Measurements from ENCODE around the gene GTF3A. TPM values are rescaled to one million over a fixed set of nuclear protein-coding genes. Genes with fewer than 3 reads are reported as not detected.

Gene GTF3A
- total RNA-seq, 1 donor from 2014 or later = 68.0 TPM

DNA sequence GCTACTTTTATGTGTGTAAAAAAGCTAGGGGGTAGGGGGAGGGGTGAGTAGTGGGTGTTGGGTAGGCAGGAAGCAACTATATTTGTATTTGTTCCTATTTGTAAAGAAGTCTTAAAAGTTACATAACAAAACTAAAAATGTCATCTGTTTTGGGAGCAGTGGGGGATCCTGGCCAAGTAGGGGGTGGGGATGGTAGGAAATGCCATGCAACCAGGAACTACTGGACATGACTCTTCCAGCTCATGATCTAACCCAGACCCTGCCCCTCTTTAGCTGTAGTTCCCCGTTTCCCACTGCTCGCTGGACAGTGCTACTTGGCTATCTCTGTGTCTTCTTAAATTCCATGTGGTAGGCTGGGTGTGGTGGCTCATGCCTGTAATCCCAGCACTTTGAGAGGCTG is 3.2 kb downstream of the GTF3A start:
- peaks cover 20% of the 10 kb centered on the region for H3K36me3 Mint-ChIP-seq
- H3K4me1 Mint-ChIP-seq (ENCODE audit: unreplicated experiment) = peaks cover 23% of the 10 kb centered on the region
- no peak for DNase-seq (ENCODE audit: extremely low spot score, unreplicated experiment)
- H3K9me3 Mint-ChIP-seq = no peaks in the 10 kb centered on the region
- no peak overlapping the region for H3K27ac Mint-ChIP-seq
- H3K27me3 Mint-ChIP-seq = no peaks in the 10 kb centered on the region
- TF ChIP-seq, protein P1, sequence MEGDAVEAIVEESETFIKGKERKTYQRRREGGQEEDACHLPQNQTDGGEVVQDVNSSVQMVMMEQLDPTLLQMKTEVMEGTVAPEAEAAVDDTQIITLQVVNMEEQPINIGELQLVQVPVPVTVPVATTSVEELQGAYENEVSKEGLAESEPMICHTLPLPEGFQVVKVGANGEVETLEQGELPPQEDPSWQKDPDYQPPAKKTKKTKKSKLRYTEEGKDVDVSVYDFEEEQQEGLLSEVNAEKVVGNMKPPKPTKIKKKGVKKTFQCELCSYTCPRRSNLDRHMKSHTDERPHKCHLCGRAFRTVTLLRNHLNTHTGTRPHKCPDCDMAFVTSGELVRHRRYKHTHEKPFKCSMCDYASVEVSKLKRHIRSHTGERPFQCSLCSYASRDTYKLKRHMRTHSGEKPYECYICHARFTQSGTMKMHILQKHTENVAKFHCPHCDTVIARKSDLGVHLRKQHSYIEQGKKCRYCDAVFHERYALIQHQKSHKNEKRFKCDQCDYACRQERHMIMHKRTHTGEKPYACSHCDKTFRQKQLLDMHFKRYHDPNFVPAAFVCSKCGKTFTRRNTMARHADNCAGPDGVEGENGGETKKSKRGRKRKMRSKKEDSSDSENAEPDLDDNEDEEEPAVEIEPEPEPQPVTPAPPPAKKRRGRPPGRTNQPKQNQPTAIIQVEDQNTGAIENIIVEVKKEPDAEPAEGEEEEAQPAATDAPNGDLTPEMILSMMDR (conservative IDR thresholded peaks at IDR 0.05) = no peak
- H3K4me3 Mint-ChIP-seq = no peak overlapping the region

DNA sequence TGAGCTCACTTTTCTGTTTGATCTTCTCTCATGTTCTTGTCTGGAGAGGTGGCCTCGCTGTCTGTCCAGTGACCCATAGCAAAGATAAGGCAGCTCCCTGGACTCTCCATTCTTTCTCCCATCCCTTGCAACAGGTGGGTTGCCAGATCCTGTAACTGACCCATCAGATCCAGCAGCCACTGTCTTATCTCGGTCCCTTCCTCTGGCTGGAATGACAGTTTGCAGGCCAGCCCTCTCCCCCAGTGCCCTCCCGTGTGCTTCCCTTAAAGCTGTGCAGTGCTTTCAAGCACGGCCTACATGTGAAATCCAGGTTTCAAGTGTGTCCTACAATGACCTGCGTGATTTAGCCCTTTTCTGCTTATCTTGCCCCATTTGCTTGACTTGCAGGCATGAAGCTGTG is 3.7 kb downstream of the GTF3A start:
- no peaks in the 10 kb centered on the region for H3K9me3 Mint-ChIP-seq
- H3K27me3 Mint-ChIP-seq = no peaks in the 10 kb centered on the region
- no peak overlapping the region for H3K27ac Mint-ChIP-seq
- H3K4me1 Mint-ChIP-seq (ENCODE audit: unreplicated experiment) = peaks cover 23% of the 10 kb centered on the region
- DNase-seq (ENCODE audit: extremely low spot score, unreplicated experiment) = no peak
- H3K4me3 Mint-ChIP-seq = no peak overlapping the region
- peaks cover 20% of the 10 kb centered on the region for H3K36me3 Mint-ChIP-seq
- TF ChIP-seq, protein P1 (conservative IDR thresholded peaks at IDR 0.05) = no peak

DNA sequence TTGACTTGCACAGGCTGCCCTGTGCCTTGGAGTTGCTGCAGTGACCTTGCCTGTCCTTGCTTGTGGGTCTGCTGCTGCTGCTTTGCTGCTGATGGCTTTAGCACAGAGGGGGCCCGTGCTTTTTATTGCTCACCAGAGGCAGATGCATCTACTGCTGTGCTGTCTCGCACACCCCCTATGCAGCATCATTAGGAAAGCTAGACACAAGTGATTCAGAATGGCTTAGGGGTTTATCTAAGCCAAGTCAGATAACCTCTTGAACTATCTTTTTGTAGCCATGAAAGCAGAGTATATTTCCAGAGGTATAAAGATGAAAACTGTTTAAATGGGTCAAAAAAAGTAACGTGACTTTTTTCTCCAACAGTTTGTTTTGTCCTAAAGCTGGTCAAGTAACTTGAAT is 7.8 kb downstream of the GTF3A start:
- Mint-ChIP-seq H3K9me3 (no peaks in the 10 kb centered on the region), H3K27me3 (no peaks in the 10 kb centered on the region)
- TF ChIP-seq, protein P1 (conservative IDR thresholded peaks at IDR 0.05) = no peak

DNA sequence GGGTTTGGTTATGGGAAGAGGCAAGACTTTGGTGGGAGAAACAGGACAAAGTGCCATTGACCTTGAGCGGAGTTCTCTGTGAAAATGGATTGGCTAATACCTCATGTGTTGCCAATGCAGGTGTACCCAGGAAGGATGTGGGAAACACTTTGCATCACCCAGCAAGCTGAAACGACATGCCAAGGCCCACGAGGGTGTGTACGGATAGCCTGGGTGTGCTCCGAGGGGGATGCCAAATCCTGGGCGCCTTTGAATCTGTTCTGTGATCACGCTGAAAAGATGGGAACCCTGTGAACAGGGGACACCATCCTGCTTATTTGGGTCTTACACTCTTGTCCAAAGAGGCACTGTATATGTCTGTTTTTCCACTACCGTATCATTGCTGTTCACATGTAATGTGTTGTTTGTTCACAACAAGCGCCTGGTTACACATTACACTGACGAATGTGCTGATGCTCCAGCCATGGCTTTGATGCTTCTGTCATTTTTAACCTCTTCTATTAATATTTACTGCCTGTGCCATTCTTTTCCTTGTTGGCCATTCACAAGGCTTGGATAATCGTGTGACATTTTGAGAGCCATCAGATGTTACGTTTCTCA is 8.3 kb downstream of the GTF3A start:
- peaks cover 35% of the 10 kb centered on the region for H3K36me3 Mint-ChIP-seq
- H3K9me3 Mint-ChIP-seq = no peaks in the 10 kb centered on the region
- H3K4me3 Mint-ChIP-seq = no peak overlapping the region
- H3K27me3 Mint-ChIP-seq = no peaks in the 10 kb centered on the region
- no peaks in the 10 kb centered on the region for H3K4me1 Mint-ChIP-seq (ENCODE audit: unreplicated experiment)
- H3K27ac Mint-ChIP-seq = no peak overlapping the region
- no peak for DNase-seq (ENCODE audit: extremely low spot score, unreplicated experiment)
- TF ChIP-seq, protein P1 (conservative IDR thresholded peaks at IDR 0.05) = no peak

More for the DNA sequence above, 7.8 kb downstream of the GTF3A start:
- H3K27ac Mint-ChIP-seq = no peak overlapping the region
- peaks cover 31% of the 10 kb centered on the region for H3K36me3 Mint-ChIP-seq
- H3K4me3 Mint-ChIP-seq = no peak overlapping the region
- no peak for DNase-seq (ENCODE audit: extremely low spot score, unreplicated experiment)
- peaks cover 1% of the 10 kb centered on the region for H3K4me1 Mint-ChIP-seq (ENCODE audit: unreplicated experiment)

DNA sequence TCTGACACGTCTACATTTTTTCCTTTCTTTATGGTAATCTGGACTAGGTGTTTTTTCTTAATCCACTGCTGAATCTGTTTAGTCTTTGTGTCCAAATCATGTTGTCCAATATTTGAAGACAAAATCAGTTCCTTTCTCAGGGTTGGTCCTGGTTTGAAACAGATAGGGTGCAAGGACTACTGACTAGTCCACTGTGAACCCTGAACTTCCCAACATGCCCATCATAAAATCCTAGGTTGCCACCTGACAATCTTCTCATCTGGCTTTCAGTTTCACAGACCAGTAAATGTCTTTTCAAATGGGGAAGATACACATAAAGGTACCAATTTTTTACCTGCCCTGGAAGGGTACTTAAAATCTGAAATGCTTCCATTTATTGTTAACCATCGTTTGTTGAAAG is 12.7 kb downstream of the GTF3A start:
- H3K4me1 Mint-ChIP-seq (ENCODE audit: unreplicated experiment) = peaks cover under 1% of the 10 kb centered on the region
- no peak overlapping the region for H3K4me3 Mint-ChIP-seq
- TF ChIP-seq, protein P1 (conservative IDR thresholded peaks at IDR 0.05) = no peak
- no peaks in the 10 kb centered on the region for H3K9me3 Mint-ChIP-seq
- no peak for DNase-seq (ENCODE audit: extremely low spot score, unreplicated experiment)
- H3K27ac Mint-ChIP-seq = no peak overlapping the region
- peaks cover 30% of the 10 kb centered on the region for H3K36me3 Mint-ChIP-seq
- H3K27me3 Mint-ChIP-seq = no peaks in the 10 kb centered on the region

DNA sequence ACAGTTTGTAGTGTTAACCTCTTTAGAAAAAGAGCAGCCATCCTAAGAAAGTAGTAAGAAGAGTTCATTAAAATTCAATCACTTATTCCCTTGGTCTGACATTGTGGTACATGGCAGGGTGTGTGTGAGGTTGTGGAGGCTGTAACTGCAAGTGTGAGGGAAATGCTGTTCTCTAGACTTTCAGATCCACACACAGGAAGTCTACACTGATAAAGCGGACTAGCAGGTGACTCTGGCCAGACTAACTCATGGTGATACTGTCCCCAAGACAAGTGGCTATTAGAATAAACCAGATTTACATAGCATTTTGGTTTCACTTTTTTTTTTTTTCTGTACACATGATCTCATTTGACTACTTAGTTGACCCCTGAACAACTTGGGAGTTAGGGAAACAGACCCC is 16.0 kb downstream of the GTF3A start:
- Mint-ChIP-seq H3K4me1 (ENCODE audit: unreplicated experiment) (peaks cover 7% of the 10 kb centered on the region), H3K27ac (no peak overlapping the region), H3K36me3 (peaks cover 28% of the 10 kb centered on the region), H3K9me3 (no peaks in the 10 kb centered on the region), H3K4me3 (no peak overlapping the region), H3K27me3 (no peaks in the 10 kb centered on the region)
- DNase-seq (ENCODE audit: extremely low spot score, unreplicated experiment) = no peak
- TF ChIP-seq, protein P1 (conservative IDR thresholded peaks at IDR 0.05) = no peak

All from type B pancreatic cell (in vitro differentiated cells).